Measurements from ENCODE around the gene MMP11.

DNA sequence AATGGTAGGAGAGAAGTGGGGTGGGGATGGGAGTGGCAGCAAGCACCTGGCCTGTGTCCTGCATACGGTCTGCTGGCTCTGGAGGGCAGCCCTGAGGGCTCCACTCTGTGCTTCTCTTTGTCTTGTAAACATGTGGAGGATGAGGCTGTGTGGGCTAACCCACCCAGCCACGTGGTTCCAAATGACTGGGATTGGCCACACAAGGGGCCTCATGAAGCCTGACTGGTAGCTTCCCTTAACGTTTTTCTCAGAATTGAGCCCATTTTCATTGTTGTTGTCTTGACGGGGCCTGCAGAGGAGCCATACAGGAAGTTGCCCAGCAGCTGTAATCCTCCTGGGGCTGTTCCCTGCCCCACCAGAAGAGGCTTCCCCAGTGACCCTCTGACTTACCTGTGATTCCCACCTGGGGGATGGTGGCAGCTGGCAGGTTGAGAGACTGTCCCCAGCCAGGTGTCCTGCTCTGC is 48.1 kb downstream of the MMP11 start:
- TF ChIP-seq SIN3A (IDR thresholded peaks at IDR 0.05; ENCODE audit: borderline replicate concordance, low read depth, low read length) (no peak), POLR2AphosphoS5 (IDR thresholded peaks at IDR 0.05; ENCODE audit: low read depth, low read length) (no peak)

All from SK-N-SH (cell line).